CD4-positive, alpha-beta T cell treated with Interleukin-15 for 4 hours (primary cell): ENCODE measurements around the gene TMEM129.

Source experiments
- DNase-seq: peaks from one replicate; pipeline ENCODE4 v3.0.0-alpha.2; 2020; ENCODE audit warnings: low spot score

Gene TMEM129

DNA sequence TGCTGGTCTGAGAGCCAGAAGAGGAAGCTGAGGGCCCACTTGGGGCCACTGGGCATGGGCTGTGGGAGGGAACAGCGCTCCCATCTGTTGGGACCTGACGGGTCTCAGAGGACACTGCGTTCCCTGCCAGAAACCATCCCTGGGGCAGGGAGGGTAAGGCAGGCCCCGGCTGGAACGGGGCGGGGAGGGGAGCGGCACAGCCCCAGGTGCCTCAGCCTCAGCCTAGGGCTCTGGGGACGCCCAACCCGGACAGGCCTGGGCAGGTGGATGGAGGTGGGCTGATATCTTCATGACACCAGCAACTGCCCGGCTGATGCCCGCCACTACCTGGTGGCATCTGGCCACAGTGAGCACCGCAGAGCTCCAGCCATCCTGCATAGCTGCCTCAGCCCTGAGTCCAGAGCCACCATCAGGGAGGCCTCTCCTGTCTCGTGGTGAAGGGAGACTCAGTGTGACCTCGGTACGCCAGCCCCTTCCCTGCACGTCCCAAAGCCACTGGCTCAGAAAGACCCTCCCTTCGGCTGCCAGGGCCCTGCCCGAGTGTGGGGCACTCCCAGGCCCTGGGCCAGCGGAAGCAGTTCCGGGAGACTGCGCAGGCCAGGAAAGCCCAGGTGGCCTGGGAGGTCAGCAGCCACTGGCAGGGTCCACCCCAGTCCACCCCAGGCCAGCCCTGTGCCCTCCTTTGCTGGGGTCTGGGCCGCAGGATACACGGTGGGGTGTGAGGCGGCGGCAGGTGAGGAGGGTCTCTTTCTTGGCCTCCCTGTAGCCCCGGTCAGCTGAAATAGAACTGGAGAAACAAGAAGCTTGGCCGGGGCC lies 37.4 kb upstream of the TMEM129 start:
- no peak for DNase-seq

DNA sequence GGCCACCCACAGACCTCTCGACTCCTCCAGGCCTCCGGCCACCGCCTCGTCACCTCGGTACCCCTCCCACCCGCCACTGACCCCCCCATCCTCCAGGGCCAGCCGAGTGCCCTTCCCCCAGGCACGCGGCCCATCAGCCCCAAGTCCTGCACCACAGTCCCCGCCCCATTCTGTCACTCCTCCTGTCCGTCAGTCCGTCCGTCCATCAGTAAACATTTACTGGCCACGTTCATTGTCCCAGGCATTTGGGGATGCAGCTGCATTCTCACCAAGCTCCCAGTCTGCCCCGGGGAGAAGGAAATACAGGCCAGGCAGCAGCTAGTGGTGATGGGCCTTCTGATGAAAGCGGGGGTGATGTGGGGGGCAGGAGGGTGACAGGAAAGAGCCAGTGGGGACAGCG lies 36.7 kb upstream of the TMEM129 start:
- DNase-seq: no peak

DNA sequence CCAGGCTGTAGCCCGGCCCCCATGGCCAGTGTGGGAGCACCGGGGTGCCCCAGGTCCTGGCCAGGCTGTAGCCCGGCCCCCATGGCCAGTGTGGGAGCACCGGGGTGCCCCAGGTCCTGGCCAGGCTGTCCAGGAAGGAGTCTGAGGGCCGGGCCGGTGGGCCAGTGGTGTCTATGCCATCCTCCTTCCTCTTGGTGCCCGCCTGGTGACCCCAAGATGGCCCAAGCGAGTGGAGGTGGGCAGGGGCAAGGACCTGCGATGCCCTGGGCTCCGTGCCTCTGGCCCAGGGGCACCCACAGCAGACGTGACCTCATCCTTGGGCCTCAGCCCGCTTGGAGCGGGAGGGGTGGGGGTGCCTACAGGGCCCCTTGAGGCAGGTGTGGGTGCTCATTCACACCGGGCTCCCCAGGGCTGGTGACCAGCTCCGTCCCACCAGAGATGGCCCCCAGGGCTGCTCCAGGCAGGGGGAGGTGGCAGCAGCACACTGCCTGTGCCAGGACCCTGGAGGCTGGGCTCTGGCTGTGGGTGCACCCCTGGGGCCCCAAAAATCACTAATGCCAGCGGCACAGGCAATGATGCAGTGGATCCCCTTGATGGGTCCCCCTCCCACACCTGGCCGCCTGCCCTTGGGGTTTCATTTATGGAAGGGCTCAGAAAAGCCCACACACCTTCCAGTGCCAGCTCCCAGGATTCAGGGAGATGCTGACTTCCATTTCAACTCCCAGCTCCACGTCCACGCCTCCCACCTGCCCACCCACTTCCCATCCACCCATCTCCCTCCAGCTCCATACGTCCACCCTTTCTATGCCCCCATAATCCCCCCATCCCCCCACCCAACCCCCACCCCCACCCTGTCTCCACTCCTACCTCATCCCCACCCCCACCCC lies 36.0 kb upstream of the TMEM129 start:
- no peak for DNase-seq

DNA sequence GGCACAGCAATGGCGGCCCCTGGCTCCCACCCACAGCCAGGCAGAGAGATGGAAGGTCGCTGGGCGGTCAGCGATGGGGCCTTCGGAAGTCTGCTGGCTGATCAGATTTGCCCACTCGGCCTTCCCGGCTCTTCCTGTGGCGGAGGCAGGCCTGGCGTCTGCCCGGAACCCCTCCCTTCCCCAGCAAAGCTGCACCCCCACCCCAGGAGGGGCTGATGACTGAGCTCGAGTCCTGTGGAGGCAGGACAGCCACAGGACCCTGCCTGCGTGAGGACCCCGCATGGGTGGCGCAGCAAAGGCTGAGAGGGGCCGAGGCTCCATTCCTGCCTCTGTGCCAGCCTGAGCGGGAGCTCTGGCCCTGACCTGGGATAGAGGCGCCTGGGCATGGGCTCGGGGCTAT lies 35.0 kb upstream of the TMEM129 start:
- DNase-seq: no peak

DNA sequence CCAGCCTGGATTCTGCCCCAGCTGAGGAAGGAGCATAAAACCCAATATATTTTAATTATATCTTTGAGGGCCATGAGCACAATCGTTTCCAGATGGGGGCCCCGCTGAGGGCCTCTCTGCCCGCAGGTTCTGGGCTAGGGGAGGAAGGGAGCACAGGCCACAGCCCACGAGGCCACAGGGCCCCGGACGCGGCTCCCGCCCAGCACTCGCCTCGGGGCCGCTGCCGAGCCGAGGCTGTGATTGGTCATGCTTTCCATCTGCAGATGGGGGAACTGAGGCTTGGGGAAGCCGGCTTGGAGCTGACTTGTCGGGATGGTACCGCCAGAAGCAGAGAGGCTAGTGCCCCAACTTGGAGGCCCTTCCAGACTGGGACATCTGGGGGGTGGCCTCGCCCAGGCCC lies 34.2 kb upstream of the TMEM129 start:
- no peak for DNase-seq

DNA sequence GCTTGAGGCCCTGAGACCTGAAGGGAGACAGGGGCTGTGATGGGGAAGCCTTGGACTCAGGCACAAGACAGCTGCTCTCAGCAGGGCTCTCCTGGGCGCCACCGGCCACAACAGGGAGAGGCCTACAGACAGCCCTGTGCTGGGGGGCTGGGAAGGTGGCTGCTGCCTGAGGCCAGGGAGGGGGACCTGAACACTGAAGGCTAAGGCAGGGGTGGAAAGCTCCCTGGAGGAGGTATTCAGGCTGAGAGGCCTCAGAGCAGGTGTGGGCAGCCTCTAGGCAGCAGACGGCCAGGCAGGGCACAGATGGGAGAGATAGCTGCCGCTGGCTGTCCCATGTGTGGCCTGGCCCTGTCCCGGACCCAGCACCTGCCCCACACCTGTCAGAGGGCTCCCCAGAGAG lies 33.2 kb upstream of the TMEM129 start:
- DNase-seq: no peak

DNA sequence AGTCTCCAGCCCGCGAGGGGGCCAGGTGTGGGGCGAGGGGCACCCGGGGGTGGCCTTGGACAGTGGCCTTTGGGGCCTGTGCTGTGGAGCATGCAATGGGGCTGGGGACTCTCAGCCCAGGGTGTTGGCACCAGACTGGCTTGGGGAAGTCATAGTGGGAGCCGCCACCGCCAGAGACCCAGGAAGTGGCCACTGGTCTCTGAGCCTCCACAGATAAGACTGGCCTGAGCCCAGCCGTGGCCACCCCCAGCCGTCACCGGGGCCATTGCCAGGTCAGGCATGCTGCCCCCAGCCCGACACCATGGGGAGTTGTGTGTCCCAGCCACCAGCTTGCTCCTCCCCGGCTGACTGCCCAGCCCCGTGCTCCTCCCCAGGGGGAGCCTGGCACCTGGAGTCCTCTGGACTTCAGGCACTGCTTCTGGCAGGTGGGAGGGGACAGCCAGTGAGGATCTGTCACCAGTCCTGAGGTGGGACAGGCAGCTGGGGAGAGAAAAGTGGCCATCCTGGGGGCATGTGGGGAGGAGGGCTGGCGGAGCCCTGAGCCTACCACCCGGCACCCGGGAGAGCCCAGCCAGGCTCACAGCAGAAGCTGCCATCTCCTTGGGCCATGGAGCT lies 32.7 kb upstream of the TMEM129 start:
- no peak for DNase-seq

DNA sequence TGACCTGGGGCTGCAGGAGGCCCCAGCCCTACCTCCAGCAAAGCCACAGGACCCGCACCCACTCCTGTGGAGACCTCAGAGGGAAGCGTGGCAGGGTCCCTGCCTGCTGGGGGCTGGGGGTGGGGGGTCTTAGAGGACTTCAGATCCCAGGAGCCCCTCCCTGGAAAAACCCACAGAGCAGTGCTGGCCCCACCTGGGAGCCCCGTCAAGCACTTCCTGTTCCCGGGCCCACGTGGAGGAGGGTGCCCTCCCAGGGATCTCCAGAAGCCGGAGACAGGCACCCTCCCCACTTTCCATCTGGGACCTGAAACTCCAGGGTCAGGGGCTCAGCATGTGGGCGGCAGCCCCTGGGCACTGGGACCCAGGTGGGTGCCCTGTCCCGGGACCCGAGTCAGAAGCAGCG lies 32.2 kb upstream of the TMEM129 start:
- no peak for DNase-seq

DNA sequence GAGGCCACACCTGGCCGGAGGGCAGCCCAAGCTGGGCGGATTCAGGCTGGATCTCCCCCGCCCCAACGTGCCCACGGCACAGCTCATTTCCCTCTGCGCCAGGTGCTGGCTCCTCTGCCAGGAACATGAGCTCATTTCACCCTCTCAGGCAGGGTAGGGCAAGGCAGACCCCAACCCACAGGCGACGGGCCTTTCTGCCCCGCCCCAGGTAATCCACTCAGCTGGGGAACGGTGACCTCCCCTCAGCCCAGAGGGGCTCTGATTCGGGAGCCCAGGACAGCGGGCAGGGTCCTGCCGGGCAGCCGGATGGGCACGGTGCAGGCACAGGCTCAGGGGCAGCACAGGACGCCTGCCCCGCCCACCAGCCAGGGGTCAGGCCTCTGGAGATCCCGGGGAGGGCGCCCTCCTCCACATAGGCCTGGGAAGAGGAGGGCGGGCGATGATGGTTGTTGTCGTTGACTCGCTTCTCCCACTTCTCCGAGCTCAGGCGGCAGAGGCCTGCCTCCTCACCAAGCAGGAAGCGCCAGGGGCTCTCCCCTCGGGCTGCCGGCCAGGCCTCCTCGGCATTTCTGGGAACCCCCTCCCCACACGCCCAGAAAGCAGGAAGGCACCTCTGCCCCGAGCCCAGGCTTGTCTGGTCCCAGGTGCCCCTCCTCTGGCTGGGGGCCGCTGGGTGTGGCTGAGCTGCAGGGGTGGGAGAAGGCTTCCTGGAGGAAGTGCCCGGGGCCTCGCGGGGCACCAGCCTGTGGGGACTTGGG lies 31.3 kb upstream of the TMEM129 start:
- DNase-seq: no peak

DNA sequence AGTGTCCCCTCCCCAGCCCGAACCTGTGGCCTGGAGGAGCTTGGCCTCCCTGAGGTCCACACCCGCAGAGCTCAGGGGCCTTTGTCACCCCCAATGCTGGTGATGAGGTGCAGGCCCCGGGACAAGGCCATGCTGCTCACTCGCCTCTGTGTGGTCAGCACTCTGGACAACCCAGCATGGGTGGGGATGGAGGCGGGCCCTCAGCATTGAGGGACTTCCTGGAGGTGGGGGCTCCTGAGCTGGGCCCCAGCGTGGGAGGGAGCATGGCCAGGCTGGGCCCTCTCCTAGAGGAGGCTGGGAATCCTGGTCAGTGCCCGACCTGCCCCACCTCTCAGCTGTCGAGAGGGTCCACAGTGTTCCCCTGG lies 30.8 kb upstream of the TMEM129 start:
- no peak for DNase-seq

DNA sequence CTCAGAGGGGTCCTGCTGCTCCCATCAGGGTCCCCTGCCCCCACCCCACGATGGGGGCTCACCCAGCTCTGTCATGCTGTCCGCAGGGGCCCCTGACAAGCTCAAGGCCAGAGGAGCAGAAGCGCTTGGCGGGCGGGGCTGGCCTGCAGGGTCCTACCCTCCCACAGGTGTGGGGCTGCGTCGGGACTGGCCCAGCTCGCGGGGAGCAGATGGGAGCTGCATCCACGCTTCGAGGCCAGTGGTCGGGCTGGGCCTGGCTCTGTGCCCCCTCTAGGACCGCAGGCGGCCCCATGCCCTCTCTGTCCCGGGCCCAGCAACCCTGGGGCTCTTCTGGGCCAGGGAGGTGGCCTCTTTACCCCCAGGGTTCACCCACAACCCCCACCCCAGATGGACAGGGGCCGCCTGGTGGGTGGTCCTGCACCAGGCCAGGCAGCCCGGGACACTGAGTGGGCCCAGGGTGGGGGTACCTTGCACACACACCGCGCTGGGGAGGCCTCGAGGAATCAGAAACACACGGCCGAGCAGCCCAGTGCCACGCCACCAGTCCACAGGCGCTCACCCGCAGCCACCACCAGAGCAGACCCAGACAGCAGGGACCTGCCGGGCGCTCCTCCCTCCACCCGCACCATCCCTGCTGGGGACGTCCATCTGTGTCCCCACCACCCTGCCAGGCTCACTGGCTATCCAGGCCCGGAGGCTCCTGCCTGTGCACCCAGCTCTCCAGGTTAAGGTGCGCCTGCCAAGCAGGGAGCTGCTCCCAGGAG lies 30.2 kb upstream of the TMEM129 start:
- DNase-seq: no peak

DNA sequence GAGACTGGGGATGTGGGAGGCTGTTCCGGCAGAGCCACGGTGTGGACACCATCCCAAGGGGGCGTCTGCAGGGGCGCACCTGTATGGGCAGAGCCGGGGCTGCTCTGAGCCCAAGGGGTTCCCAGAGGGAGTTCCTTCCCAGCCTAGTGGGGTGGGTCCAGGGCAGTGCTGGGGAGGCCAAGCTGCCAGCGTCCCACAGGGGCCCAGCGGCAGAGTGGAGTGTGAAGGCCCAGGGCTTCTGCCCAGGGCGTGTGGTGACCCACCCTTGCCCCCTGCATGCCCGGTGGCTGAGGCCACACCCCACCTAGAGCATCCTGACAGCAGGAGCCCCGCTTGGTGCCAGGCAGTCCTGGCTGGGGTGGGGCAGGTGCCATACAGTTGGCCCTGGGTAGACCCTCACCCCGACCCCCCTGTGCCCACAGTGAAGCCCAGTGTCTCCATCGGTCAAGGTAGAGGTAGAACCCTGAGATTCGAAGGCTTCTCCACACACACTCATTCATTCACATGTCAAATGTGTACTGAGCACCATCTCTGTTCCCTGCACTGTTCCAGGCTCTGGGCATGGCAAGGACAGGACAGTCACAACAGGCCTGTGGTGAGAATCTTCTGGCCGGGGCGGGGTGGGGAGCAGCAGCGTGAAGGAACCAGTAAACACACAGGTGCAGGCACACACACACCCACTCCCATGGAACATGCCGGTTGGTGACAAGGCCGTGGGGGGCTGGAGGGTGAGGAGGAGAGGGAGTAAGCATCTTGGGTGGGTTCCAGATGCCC lies 29.4 kb upstream of the TMEM129 start:
- DNase-seq: no peak

DNA sequence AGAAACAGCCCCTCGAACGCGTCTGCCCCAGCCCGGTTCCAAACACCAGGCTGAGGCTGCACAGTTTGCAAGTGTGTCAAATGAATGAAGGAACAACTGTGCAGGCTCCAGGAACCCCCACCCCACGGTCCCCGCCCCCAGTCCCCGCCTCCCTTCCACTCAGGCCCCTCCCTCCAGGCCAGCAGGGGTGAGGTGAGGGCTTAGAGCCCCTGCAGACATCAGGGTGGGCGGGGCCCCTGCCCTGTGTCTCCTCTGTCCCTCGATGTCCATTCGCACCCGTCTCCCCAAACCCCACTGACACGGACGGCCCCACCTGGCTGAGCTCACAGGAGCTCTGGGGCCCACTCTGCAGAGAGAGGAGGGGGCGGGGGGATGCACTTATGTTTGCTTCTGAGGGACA lies 28.7 kb upstream of the TMEM129 start:
- no peak for DNase-seq

DNA sequence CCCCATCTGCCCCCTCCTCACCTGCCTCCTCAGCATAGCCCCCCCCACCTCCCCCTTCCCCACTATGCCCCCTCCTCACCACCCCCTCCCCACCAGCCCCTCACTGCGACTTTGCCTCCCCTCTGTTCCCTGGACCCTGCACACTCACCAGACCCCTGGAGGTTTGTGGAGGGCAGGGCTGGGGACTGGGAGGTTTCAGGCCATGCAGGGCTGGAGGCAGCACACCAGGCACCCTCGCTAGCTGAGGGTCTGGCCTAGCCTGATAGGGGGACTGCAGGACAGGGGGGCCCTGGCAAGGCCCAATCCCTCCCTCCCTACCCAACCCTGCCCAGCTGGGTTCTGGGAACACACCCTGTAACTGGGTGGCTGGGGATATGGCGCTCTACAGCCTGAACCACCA lies 28.2 kb upstream of the TMEM129 start:
- DNase-seq: no peak

DNA sequence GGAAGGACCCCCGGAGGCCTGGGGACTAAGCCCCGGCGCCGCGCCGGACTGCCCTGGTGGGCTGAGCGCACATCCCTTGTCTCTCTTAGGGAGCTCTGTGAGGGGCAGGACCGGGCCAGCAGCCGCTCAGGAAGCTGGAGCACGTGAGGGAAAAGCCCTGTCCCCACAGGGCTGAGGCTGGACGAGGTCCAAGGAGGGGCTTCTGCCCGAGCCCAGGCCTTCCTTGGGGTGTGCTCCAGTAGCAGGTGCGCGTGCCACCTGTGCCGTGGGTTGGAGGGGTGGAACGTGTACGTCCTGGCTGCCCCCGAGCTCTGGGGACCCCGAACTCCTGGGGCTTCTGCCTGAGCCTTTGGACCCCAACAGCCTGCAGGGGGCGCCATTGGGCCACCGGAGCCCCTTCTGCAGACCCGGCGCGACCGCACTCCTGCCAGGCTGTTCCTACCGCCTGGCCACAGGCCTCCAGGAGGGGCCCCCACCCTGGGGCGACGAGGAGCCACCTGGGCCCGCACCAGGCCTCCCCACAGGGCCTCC lies 27.4 kb upstream of the TMEM129 start:
- DNase-seq: peak; percentile 66

DNA sequence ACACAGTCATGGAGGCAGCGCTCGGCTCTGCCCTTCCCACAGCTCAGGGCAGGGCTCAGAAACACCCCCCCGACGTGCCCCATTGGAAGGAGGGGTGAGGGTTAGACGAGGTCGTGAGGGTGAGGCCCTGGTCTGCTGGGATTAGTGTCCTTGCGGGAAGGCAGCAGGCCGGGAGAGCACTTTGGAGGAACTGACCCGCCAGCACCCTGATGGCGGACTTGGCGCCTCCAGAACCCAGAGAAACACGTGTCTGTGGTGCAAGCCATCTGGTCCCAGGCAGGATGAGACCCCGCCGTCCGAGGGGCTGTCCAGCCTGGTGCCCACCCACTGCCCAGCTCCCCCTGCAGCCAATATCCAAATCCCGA lies 26.5 kb upstream of the TMEM129 start:
- DNase-seq: no peak

DNA sequence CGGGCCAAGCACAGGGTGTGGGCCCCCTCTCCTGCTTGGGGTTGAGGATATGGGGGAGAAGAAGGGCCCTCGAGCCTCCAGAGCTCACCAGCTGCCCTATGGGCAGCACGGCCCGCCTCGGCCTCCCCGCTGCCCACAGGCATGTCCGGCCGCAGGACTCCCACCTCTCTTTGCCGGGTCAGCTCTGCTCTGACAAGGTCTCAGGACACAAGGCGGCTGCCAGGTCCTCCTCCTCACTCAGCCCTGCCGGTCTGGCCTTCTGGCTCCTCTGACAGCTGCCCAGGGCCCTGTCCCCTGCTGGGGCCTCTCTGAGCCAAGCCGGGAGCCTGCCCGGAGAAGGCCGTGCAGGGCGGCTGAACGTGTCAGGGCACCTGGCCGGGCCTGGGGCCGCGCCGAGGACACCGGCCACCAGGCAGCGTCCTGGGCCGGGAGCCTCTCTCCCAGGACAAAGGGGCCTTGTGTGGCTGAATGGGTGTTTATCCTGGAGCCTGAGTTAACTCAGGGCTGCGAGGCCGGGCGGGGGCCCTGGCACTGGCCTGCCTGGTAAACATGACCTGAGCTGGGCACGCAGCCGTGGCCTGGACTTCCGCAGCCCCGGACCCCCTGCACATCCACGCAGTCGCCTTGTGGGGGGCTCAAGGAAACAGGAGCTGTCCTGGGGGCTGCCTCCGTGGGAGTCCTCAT lies 25.9 kb upstream of the TMEM129 start:
- no peak for DNase-seq

DNA sequence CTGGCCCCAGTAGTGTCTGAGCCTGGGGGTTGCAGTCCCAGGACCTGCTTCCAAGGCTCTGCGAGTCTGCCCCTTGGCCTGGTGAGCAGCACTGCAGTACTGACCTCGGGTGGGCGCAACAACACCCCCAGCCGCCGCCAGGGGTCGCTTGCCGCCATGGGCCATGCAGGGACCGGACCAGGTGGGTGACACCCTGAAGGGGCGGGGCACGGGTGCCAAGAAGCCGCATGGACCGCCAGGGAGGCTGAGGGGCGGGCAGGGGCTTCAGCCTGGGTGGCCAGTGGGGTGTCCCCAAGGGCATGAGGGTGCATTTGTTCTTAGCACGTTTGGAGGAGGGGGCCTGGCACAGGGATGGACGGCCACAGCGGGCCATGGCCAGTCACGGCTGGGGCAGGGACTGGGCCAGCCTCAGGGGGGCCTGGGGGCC lies 25.2 kb upstream of the TMEM129 start:
- peak; percentile 68 for DNase-seq

DNA sequence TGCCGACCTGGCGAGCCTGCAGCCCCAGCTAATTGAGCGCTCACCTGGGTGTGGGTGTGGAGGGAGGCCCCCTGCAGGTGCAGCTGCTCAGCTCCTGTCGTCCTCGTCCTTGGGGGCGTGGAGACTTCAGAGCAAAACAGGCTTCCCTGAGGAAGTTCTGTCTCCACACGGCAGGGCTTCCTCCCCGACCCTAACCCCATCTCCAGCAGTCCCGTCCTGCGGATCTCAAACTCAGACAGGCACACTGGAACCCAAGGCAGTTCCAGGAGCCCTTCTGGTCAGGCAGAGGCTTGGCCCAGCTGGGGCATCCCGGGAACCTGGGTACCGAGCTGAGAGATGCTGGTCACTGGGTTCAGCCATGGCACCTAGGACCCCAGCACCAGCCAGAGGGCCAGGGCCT lies 24.6 kb upstream of the TMEM129 start:
- no peak for DNase-seq

DNA sequence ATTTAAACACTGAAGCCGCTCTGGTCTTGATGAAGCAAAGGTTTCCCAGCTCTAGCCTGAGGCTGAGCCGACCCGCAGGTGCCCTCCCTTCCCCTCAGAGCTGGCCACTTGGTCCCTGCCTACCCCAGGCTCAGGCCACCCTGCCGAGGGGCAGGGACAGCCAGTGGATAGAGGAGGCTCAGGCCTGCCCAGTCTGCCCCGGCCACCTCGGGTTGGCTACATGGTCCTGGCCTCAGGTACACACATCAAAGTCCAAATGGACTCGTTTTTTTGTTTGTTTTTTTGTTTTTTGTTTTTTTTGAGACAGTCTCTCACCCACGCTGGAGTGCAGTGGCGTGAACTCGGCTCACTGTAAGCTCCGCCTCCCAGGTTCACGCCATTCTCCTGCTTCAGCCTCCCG lies 24.0 kb upstream of the TMEM129 start:
- no peak for DNase-seq
